Neutrophil (primary cell): Measurements from ENCODE around the gene ALDH5A1.
A peak's percentile ranks its signal among the peaks of the same experiment; 100 is the strongest.

ENCODE experiments used
- H3K27ac ChIP-seq: fragments of 200-600 bp; sonication (generic); 2 replicates; pipeline ENCODE4 v1.5.1; 2016; ENCODE audit warnings: mild to moderate bottlenecking, moderate library complexity
- H3K27me3 ChIP-seq: fragments of 200-600 bp; sonication (generic); 2 replicates; pipeline ENCODE4 v1.6.0; 2016; ENCODE audit warnings: mild to moderate bottlenecking
- H3K36me3 ChIP-seq: fragments of 200-600 bp; sonication (generic); 2 replicates; pipeline ENCODE4 v1.5.1; 2017
- H3K4me1 ChIP-seq, 2 experiments: fragments of 200-600 bp in 1 of 2; sonication (generic) in 1 of 2; 1 replicate in 1 of 2; 2 replicates in 1 of 2; pipeline versions ENCODE4 v1.5.1 to v1.6.1; 2013 to 2016; ENCODE audit warnings: low read depth in 1 of 2, low read length in 1 of 2, mild to moderate bottlenecking in 1 of 2, moderate library complexity in 1 of 2; ENCODE audit not compliant: control insufficient read depth in 1 of 2, insufficient read depth in 1 of 2
- H3K4me3 ChIP-seq, 2 experiments: fragments of 200-600 bp in 1 of 2; sonication (generic) in 1 of 2; 1 replicate in 1 of 2; 2 replicates in 1 of 2; pipeline ENCODE4 v1.5.1; 2013 to 2016; ENCODE audit warnings: low read depth in 1 of 2, low read length in 1 of 2, mild to moderate bottlenecking in 1 of 2, moderate library complexity in 1 of 2
- H3K9me3 ChIP-seq: fragments of 200-600 bp; sonication (generic); 2 replicates; pipeline ENCODE4 v1.5.1; 2016
- CTCF ChIP-seq: fragments of 200-600 bp; sonication (generic); IDR thresholded peaks from 2 replicates; pipeline ENCODE4 v1.5.1; 2016; ENCODE audit warnings: antibody characterized with exemption

ALDH5A1 gene

GRCh38 chr6:24493945-24494820 is 586 bp upstream of the ALDH5A1 start:
- no peak for TF ChIP-seq CTCF
- peaks cover 14 to 21% of the 10 kb centered on the region in 2 experiments for H3K4me1 ChIP-seq
- H3K27ac ChIP-seq = no peak overlapping the region
- H3K27me3 ChIP-seq = peaks cover 54% of the 10 kb centered on the region
- no peaks in the 10 kb centered on the region for H3K9me3 ChIP-seq
- H3K36me3 ChIP-seq = no peaks in the 10 kb centered on the region
- H3K4me3 ChIP-seq = peak overlapping the region; percentile 49 to 58

GRCh38 chr6:24497254-24497970 is 2.6 kb downstream of the ALDH5A1 start:
- TF ChIP-seq CTCF = no peak
- H3K27me3 ChIP-seq = peaks cover 54% of the 10 kb centered on the region
- peaks cover 10 to 15% of the 10 kb centered on the region in 2 experiments for H3K4me1 ChIP-seq
- H3K36me3 ChIP-seq = no peaks in the 10 kb centered on the region
- no peaks in the 10 kb centered on the region for H3K9me3 ChIP-seq
- no peak overlapping the region for H3K27ac ChIP-seq
- no peak overlapping the region for H3K4me3 ChIP-seq

GRCh38 chr6:24500683-24501082 is 5.9 kb downstream of the ALDH5A1 start:
- no peaks in the 10 kb centered on the region for H3K36me3 ChIP-seq
- peaks cover 21% of the 10 kb centered on the region for H3K27me3 ChIP-seq
- no peak for TF ChIP-seq CTCF
- no peaks in the 10 kb centered on the region for H3K9me3 ChIP-seq
- no peak overlapping the region for H3K4me3 ChIP-seq
- no peak overlapping the region for H3K27ac ChIP-seq
- peaks cover 0 to under 1% of the 10 kb centered on the region in 2 experiments for H3K4me1 ChIP-seq

GRCh38 chr6:24501374-24501773 is 6.6 kb downstream of the ALDH5A1 start:
- TF ChIP-seq CTCF = no peak
- no peak overlapping the region for H3K27ac ChIP-seq
- H3K27me3 ChIP-seq = peaks cover 14% of the 10 kb centered on the region
- H3K9me3 ChIP-seq = no peaks in the 10 kb centered on the region
- H3K4me3 ChIP-seq = no peak overlapping the region
- no peaks in the 10 kb centered on the region for H3K36me3 ChIP-seq
- H3K4me1 ChIP-seq = no peaks in the 10 kb centered on the region

GRCh38 chr6:24501914-24502313 is 7.1 kb downstream of the ALDH5A1 start:
- no peak for TF ChIP-seq CTCF
- no peak overlapping the region for H3K27ac ChIP-seq
- no peaks in the 10 kb centered on the region for H3K36me3 ChIP-seq
- no peak overlapping the region for H3K4me3 ChIP-seq
- no peaks in the 10 kb centered on the region for H3K9me3 ChIP-seq
- H3K4me1 ChIP-seq = no peaks in the 10 kb centered on the region
- peaks cover 9% of the 10 kb centered on the region for H3K27me3 ChIP-seq
